K562 (cell line): ENCODE data around the gene DUSP10. TPM values are rescaled to one million over a fixed set of nuclear protein-coding genes. Genes with fewer than 3 reads are reported as not detected.

Source experiments
- ARHGAP35 ChIP-seq: fragments of 450-650 bp; IDR thresholded peaks from 2 replicates; pipeline ENCODE4 v1.6.1; 2018; ENCODE audit not compliant: partially characterized antibody
- CBX8 ChIP-seq: fragments of 200-600 bp; sonication (generic); IDR thresholded peaks from 2 replicates; pipeline ENCODE4 v1.6.1; 2012; ENCODE audit warnings: borderline replicate concordance, mixed run types, low read depth, mild to moderate bottlenecking, moderate library complexity, mixed read lengths, low read length, control low read depth, inconsistent platforms; ENCODE audit not compliant: poor library complexity, severe bottlenecking; ENCODE audit errors: extremely low read depth
- CCNT2 ChIP-seq: IDR thresholded peaks from 2 replicates; pipeline ENCODE4 v1.6.1; 2011; ENCODE audit warnings: borderline replicate concordance, low read depth, mild to moderate bottlenecking, moderate library complexity, mixed read lengths, low read length; ENCODE audit not compliant: insufficient read length; ENCODE audit errors: extremely low read depth
- DPF2 ChIP-seq: fragments of 450-650 bp; IDR thresholded peaks from 2 replicates; pipeline ENCODE4 v1.6.1; 2016
- ELK3 ChIP-seq: fragments of 450-650 bp; formaldehyde crosslinking; IDR thresholded peaks from 2 replicates; pipeline ENCODE4 v1.4.0; 2020; ENCODE audit warnings: mild to moderate bottlenecking
- FOXP1 ChIP-seq: sonication (generic); formaldehyde crosslinking; IDR thresholded peaks from 2 replicates; pipeline ENCODE4 v1.8.0; 2022; ENCODE audit warnings: mild to moderate bottlenecking, missing genetic modification reagents
- HDAC3 ChIP-seq: fragments of 450-650 bp; IDR thresholded peaks from 2 replicates; pipeline ENCODE4 v1.6.1; 2018; ENCODE audit warnings: borderline replicate concordance, mild to moderate bottlenecking, moderate library complexity; ENCODE audit not compliant: partially characterized antibody
- HDAC6 ChIP-seq: IDR thresholded peaks from 2 replicates; pipeline ENCODE4 v1.6.1; 2012; ENCODE audit warnings: low read depth, mild to moderate bottlenecking, control low read depth, inconsistent platforms, low read length, moderate library complexity
- HIVEP1 ChIP-seq: fragments of 250-450 bp; sonication (Bioruptor Pico); IDR thresholded peaks from 2 replicates; pipeline ENCODE4 v1.4.0; 2020; ENCODE audit warnings: mild to moderate bottlenecking
- HMGN3 ChIP-seq: IDR thresholded peaks from 2 replicates; pipeline ENCODE4 v1.6.1; 2011; ENCODE audit warnings: borderline replicate concordance, low read depth, mild to moderate bottlenecking, mixed read lengths, low read length; ENCODE audit not compliant: insufficient read length; ENCODE audit errors: extremely low read depth
- KAT7 ChIP-seq: sonication (generic); formaldehyde crosslinking; IDR thresholded peaks from 2 replicates; pipeline ENCODE4 v1.8.0; 2022; ENCODE audit warnings: missing genetic modification reagents, mild to moderate bottlenecking, borderline replicate concordance
- LARP7 ChIP-seq: fragments of 450-650 bp; IDR thresholded peaks from 2 replicates; pipeline ENCODE4 v1.6.1; 2016
- MAFG ChIP-seq: fragments of 450-650 bp; conservative IDR thresholded peaks from 2 replicates; pipeline ENCODE4 v1.6.1; 2016; ENCODE audit warnings: missing genetic modification characterization, missing compliant biosample characterization
- MCM3 ChIP-seq: fragments of 450-650 bp; IDR thresholded peaks from 2 replicates; pipeline ENCODE4 v1.6.1; 2016
- MTA3 ChIP-seq: fragments of 450-650 bp; formaldehyde crosslinking; IDR thresholded peaks from 2 replicates; pipeline ENCODE4 v1.6.1; 2017; ENCODE audit warnings: mild to moderate bottlenecking, borderline replicate concordance
- MYNN ChIP-seq, 2 experiments: sonication (generic); formaldehyde crosslinking in 1 of 2; IDR thresholded peaks; 2 replicates each; pipeline versions ENCODE4 v1.5.0 to v1.6.1; 2016 to 2020; ENCODE audit warnings: antibody characterized with exemption in 1 of 2, missing genetic modification reagents in 1 of 2
- NCOA1 ChIP-seq: fragments of 450-650 bp; IDR thresholded peaks from 2 replicates; pipeline ENCODE4 v1.6.1; 2016; ENCODE audit warnings: low read depth
- NFYB ChIP-seq: IDR thresholded peaks from 2 replicates; pipeline ENCODE4 v1.6.1; 2011; ENCODE audit warnings: mild to moderate bottlenecking, moderate library complexity; ENCODE audit not compliant: insufficient read length; ENCODE audit errors: extremely low read depth
- PATZ1 ChIP-seq: fragments of 250-450 bp; sonication (Bioruptor Pico); IDR thresholded peaks from 2 replicates; pipeline ENCODE4 v1.5.0; 2020; ENCODE audit warnings: mild to moderate bottlenecking, borderline replicate concordance
- PML ChIP-seq: IDR thresholded peaks from 2 replicates; pipeline ENCODE4 v1.6.1; 2012; ENCODE audit warnings: low read length, inconsistent platforms
- ZNF133 ChIP-seq: fragments of 250-450 bp; sonication (Bioruptor Pico); IDR thresholded peaks from 2 replicates; pipeline ENCODE4 v1.4.0; 2020; ENCODE audit warnings: mild to moderate bottlenecking
- ZNF347 ChIP-seq: fragments of 450-650 bp; formaldehyde crosslinking; IDR thresholded peaks from 2 replicates; pipeline ENCODE4 v1.4.0; 2020; ENCODE audit warnings: low read depth, mild to moderate bottlenecking, moderate library complexity
- ZNF449 ChIP-seq: fragments of 250-450 bp; sonication (Bioruptor Pico); IDR thresholded peaks from 2 replicates; pipeline ENCODE4 v1.8.0; 2022; ENCODE audit warnings: moderate library complexity, mild to moderate bottlenecking, inconsistent platforms
- ZNF584 ChIP-seq: fragments of 200-800 bp; sonication (Bioruptor generic); IDR thresholded peaks from 2 replicates; pipeline ENCODE4 v1.6.1; 2016; ENCODE audit warnings: low read depth, mild to moderate bottlenecking, missing genetic modification characterization, missing compliant biosample characterization
- polyA plus RNA-seq, 8 experiments: library from polyadenylated mRNA; depleted of rRNA in 4 of 8; stranded (reverse) in 5 of 8; unstranded in 3 of 8; fragments of >200 nt; fragmentation: Nextera tagmentation in 2 of 8; fragmentation: Illumina TruSeq in 1 of 8; extraction: Ambion mirVana in 2 of 8; extraction: Trizol in 1 of 8; gene quantifications; 2 replicates each; pipeline versions ENCODE4 v1.2.1 to v1.2.3, GENCODE V29; 2011 to 2014; ENCODE audit warnings: inconsistent platforms in 1 of 8, missing spikeins in 1 of 8
- total RNA-seq, 7 experiments: library from RNA; depleted of rRNA in 6 of 7; stranded (reverse); fragments of >200 nt in 6 of 7; fragmentation: Illumina TruSeq in 2 of 7; extraction: Trizol in 2 of 7; gene quantifications; 2 replicates each; pipeline versions ENCODE4 v1.2.1 to v1.2.3, GENCODE V29; 2011 to 2021; ENCODE audit warnings: low replicate concordance in 1 of 7

DUSP10 gene
- total and polyA plus RNA-seq, 9 of the 15 experiments (the other 6 are each of a cell fraction or from before 2014, with no cell fraction given), result 1.7 to 8.3 (median 6.1) TPM

- TF ChIP-seq MYNN (IDR thresholded peaks at IDR 0.05) (peak; percentile 33; the same call in 1 of the 2 replicates), MYNN (CRISPR knock-in tag; IDR thresholded peaks at IDR 0.05) (no peak), HMGN3 (no peak), MTA3 (no peak; the same call in 1 of the 2 replicates), KAT7 (CRISPR knock-in tag) (no peak), MCM3 (no peak), HDAC6 (no peak), ZNF584 (CRISPR knock-in tag) (no peak), NCOA1 (no peak), FOXP1 (CRISPR knock-in tag) (no peak), ZNF347 (CRISPR knock-in tag) (no peak), MAFG (tag) (no peak), ARHGAP35 (no peak), CBX8 (no peak), DPF2 (no peak), LARP7 (no peak), PATZ1 (CRISPR knock-in tag) (no peak), HDAC3 (no peak), HIVEP1 (CRISPR knock-in tag) (no peak), ZNF133 (CRISPR knock-in tag) (0 out of 2 replicates have a peak, but pooled peaks have one; percentile 32), CCNT2 (no peak), ZNF449 (CRISPR knock-in tag) (0 out of 2 replicates have a peak, but pooled peaks have one; percentile 35), ELK3 (CRISPR knock-in tag) (0 out of 2 replicates have a peak, but pooled peaks have one; percentile 78), NFYB (peak; percentile 98), PML (peak; percentile 38; the same call in 1 of the 2 replicates)
These were observed at the start of gene DUSP10 (continued) for GRCh38 chr1:221741703-221742554.
